Large intestine (tissue), 3 donors: ENCODE measurements around the gene SAPCD1. TPM values are rescaled to one million over a fixed set of nuclear protein-coding genes. Genes with fewer than 3 reads are reported as not detected.
A peak's percentile ranks its signal among the peaks of the same experiment; 100 is the strongest.

Source experiments
- DNase-seq, 2 donors: peaks; one replicate each; pipeline versions ENCODE4 v3.0.0 to v3.0.0-alpha.2; 2013
- H3K27ac ChIP-seq: one replicate; pipeline ENCODE4 v1.5.1; 2013; ENCODE audit warnings: low read length
- H3K27me3 ChIP-seq: 2 replicates; pipeline ENCODE4 v1.6.1; 2013; ENCODE audit warnings: low read length; ENCODE audit not compliant: control insufficient read depth, insufficient read depth
- H3K36me3 ChIP-seq: 2 replicates; pipeline ENCODE4 v1.6.1; 2013; ENCODE audit warnings: low read length; ENCODE audit not compliant: control insufficient read depth, insufficient read depth
- H3K4me1 ChIP-seq: one replicate; pipeline ENCODE4 v1.6.1; 2013; ENCODE audit warnings: low read length; ENCODE audit not compliant: control insufficient read depth, insufficient read depth
- H3K4me3 ChIP-seq: one replicate; pipeline ENCODE4 v1.5.1; 2013; ENCODE audit warnings: low read length
- H3K9me3 ChIP-seq: one replicate; pipeline ENCODE4 v1.6.1; 2013; ENCODE audit warnings: mild to moderate bottlenecking, low read depth, low read length, moderate library complexity; ENCODE audit not compliant: control insufficient read depth
- WGBS: methylation state at CpG from one replicate; pipeline ENCODE4 v1.1.5; 2013; ENCODE audit warnings: low lambda C conversion rate; ENCODE audit not compliant: insufficient coverage; 5-methylcytosine and 5-hydroxymethylcytosine counted together
- polyA plus RNA-seq: library from polyadenylated mRNA; unstranded; fragments of 120-200 nt; gene quantifications from one replicate; pipeline ENCODE4 v1.2.1, GENCODE V29; 2013

Gene SAPCD1
- polyA plus RNA-seq, 1 donor = 15.0 TPM

DNA sequence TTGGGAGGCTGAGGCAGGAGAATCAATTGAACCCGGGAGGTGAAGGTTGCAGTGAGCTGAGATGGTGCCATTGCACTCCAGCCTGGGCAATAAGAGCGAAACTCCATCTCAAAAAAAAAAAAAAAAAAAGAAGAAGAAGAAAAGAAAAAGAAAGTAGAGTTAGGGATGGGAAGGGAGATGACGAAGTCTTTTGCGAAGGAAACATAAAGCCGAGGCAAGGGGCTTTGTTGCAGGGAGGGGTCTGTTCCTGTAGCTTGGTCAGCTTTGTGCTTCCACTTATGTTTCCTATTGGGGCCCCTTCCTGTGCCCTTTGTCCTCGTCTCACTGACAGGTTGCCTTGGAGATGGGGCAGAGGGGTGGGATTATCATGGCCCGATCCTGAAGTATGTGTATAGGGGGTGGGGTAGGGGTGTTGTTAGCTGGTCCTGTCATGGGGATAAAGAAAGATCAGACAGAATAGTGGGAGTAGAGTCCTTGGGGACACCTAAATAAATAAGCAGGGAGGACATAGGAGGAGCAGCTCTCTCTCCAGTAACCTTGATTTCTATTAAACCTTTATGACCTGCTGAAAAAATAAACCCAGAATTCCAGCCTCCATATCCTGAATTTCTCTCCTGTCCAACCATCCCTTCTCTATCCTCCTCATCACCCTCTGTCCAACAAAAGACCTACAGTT is 25.0 kb upstream of the SAPCD1 start:
- peaks cover 23% of the 10 kb centered on the region for H3K36me3 ChIP-seq
- no CpG with 5 or more reads among the region's 7 CpGs for WGBS

GRCh38 chr6:31737991-31738979 is 24.2 kb upstream of the SAPCD1 start:
- Histone ChIP-seq H3K4me3 (peak overlapping the region; percentile 12), H3K27me3 (no peaks in the 10 kb centered on the region), H3K27ac (peak overlapping the region; percentile 96), H3K36me3 (peaks cover 16% of the 10 kb centered on the region), H3K9me3 (no peaks in the 10 kb centered on the region), H3K4me1 (peaks cover 35% of the 10 kb centered on the region)
- no CpG with 5 or more reads among the region's 6 CpGs for WGBS
- DNase-seq = peak; percentile 96 to 99

More for the DNA sequence above, 25.0 kb upstream of the SAPCD1 start:
- Histone ChIP-seq H3K9me3 (no peaks in the 10 kb centered on the region), H3K27me3 (no peaks in the 10 kb centered on the region), H3K27ac (peak overlapping the region; percentile 96), H3K4me3 (peak overlapping the region; percentile 87), H3K4me1 (peaks cover 35% of the 10 kb centered on the region)
- DNase-seq = peak; percentile 91 to 97

DNA sequence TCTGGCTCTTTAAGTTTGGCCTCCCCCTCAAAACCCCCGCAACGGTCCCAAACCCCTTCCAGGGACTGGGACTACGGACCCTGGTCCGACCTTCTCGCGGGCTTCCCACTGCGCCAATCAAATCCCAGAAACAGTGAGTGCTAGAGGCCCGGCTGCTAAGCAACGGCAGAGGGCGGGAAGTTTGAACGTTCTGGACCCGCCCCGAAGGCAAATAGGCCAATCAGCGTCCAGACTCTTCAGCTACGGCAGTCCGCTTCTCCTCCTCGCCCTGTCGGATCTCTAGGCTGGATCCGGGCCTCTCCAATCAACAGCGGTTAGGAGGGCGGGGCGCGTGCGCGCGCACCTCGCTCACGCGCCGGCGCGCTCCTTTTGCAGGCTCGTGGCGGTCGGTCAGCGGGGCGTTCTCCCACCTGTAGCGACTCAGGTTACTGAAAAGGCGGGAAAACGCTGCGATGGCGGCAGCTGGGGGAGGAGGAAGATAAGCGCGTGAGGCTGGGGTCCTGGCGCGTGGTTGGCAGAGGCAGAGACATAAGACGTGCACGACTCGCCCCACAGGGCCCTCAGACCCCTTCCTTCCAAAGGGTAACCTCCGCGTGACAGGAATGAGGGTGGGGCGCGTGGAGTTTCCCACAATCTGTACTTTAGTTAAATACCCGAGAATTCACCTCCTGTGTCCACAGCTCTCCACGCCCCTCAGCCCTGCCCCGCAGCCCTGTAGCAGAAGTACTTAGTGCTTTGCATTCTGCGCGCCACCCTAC is 22.6 kb upstream of the SAPCD1 start, which contains the start of gene MSH5:
MSH5 (plus strand) TSS at position 367 of the 758 bp plus-strand sequence. CDS start 462 bp downstream, outside the sequence.
- DNase-seq = peak; percentile 99 to 100
- peak within 1 kb of the TSS; percentile 96 for H3K27ac ChIP-seq
- H3K36me3 ChIP-seq = peaks cover 4% of the 10 kb centered on the region
- H3K4me3 ChIP-seq = peak within 1 kb of the TSS; percentile 59
- peaks cover 25% of the 10 kb centered on the region for H3K4me1 ChIP-seq
- no peaks in the 10 kb centered on the region for H3K27me3 ChIP-seq
- no peaks in the 10 kb centered on the region for H3K9me3 ChIP-seq
- 0% methylated on average over 2 of the region's 58 CpGs for WGBS

GRCh38 chr6:31740397-31741223 is 21.8 kb upstream of the SAPCD1 start:
- no peaks in the 10 kb centered on the region for H3K9me3 ChIP-seq
- H3K4me3 ChIP-seq = peak overlapping the region; percentile 59
- peak overlapping the region; percentile 96 for H3K27ac ChIP-seq
- WGBS = no CpG with 5 or more reads among the region's 29 CpGs
- no peaks in the 10 kb centered on the region for H3K27me3 ChIP-seq
- peaks cover 25% of the 10 kb centered on the region for H3K4me1 ChIP-seq
- peak in 1 of 2 donors; percentile 37 for DNase-seq
- peaks cover 4% of the 10 kb centered on the region for H3K36me3 ChIP-seq

- H3K36me3 ChIP-seq = peaks cover 4% of the 10 kb centered on the region
- H3K27me3 ChIP-seq = no peaks in the 10 kb centered on the region
- DNase-seq = no peak
- WGBS = 57% methylated on average over 1 of the region's 2 CpGs
- H3K4me1 ChIP-seq = peaks cover 22% of the 10 kb centered on the region
- no peaks in the 10 kb centered on the region for H3K9me3 ChIP-seq
- no peak overlapping the region for H3K4me3 ChIP-seq
- no peak overlapping the region for H3K27ac ChIP-seq
Measured at GRCh38 chr6:31741815-31742214, 20.6 kb upstream of the SAPCD1 start.

GRCh38 chr6:31742894-31743293 is 19.6 kb upstream of the SAPCD1 start:
- H3K27ac ChIP-seq = no peak overlapping the region
- DNase-seq = no peak
- no peaks in the 10 kb centered on the region for H3K9me3 ChIP-seq
- WGBS = no CpG with 5 or more reads among the region's 3 CpGs
- H3K27me3 ChIP-seq = no peaks in the 10 kb centered on the region
- H3K36me3 ChIP-seq = peaks cover 9% of the 10 kb centered on the region
- no peak overlapping the region for H3K4me3 ChIP-seq
- peaks cover 20% of the 10 kb centered on the region for H3K4me1 ChIP-seq

DNA sequence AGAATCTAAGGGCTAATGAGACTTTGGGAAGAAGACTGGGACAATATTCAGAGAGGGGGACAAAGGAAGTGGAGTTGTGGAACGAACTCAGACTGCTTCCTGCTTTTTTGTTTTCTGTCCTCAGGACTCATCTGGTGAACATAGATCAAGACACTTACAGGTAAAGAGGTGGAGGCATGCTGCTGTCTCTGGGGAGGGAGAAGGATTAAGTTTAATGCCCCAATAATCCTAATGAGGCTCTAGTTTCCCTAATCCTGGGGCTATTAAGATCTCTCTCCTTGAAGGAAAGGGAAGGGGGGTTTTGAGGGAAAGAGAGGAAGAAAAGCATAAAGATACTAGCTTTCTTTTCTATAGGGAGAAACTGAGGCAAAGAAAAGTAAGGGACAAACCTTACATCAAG is 18.0 kb upstream of the SAPCD1 start:
- Histone ChIP-seq H3K27ac (no peak overlapping the region), H3K9me3 (no peaks in the 10 kb centered on the region)
- DNase-seq = no peak

GRCh38 chr6:31749301-31750036 is 13.0 kb upstream of the SAPCD1 start:
- H3K36me3 ChIP-seq = peaks cover 8% of the 10 kb centered on the region
- H3K9me3 ChIP-seq = no peaks in the 10 kb centered on the region
- no CpG with 5 or more reads among the region's 8 CpGs for WGBS
- no peak for DNase-seq
- no peaks in the 10 kb centered on the region for H3K4me1 ChIP-seq
- H3K4me3 ChIP-seq = no peak overlapping the region
- H3K27ac ChIP-seq = no peak overlapping the region
- no peaks in the 10 kb centered on the region for H3K27me3 ChIP-seq

More for the DNA sequence above, 18.0 kb upstream of the SAPCD1 start:
- Histone ChIP-seq H3K4me1 (peaks cover 7% of the 10 kb centered on the region), H3K4me3 (no peak overlapping the region), H3K27me3 (no peaks in the 10 kb centered on the region), H3K36me3 (peaks cover 10% of the 10 kb centered on the region)
- WGBS = 60% methylated on average over 1 of the region's 1 CpG

DNA sequence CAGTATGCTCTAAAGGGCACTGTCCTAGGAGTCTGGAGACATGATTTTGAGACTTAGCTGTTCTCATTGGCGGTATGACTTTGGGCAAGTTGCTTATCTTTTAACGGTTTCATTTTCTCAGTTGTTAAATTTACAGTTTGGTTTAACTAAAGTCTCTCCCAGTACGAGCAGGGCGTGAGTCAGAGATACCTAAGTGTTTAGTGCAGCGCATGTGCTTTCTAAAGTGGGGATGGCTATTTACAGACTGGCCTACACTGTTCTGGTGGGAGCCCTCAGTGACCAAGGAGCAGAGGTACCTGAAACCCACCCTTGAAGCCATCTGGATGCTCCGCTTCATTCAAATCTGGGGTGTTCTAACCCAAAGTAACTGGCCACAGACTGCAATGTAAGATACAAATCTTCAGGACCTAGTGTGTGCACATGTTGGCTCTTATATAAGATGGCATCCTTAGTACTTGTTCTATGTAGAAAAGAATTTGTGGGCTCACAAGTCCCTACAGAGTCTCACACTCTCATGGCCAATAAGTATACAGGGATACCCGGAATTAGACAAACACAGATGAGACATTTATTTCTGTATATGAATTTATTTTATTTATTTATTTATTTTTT is 11.9 kb upstream of the SAPCD1 start:
- Histone ChIP-seq H3K36me3 (peaks cover 8% of the 10 kb centered on the region), H3K27me3 (no peaks in the 10 kb centered on the region), H3K4me1 (no peaks in the 10 kb centered on the region), H3K4me3 (no peak overlapping the region), H3K27ac (no peak overlapping the region), H3K9me3 (no peaks in the 10 kb centered on the region)
- WGBS = 72% methylated on average over 2 of the region's 7 CpGs
- DNase-seq = no peak
